GM18861 (cell line): ENCODE results near the gene SUZ12.
"Not testable (repeated sequence)": the region's sequence is repeated elsewhere in the genome, so short reads cannot be mapped to it uniquely, and the experiment has no call there.

Experiments
- ATAC-seq: cut with Tn5 transposase; IDR thresholded peaks from one replicate; pipeline ENCODE4 v1.9.1; 2021; ENCODE audit not compliant: unreplicated experiment

SUZ12 gene

DNA sequence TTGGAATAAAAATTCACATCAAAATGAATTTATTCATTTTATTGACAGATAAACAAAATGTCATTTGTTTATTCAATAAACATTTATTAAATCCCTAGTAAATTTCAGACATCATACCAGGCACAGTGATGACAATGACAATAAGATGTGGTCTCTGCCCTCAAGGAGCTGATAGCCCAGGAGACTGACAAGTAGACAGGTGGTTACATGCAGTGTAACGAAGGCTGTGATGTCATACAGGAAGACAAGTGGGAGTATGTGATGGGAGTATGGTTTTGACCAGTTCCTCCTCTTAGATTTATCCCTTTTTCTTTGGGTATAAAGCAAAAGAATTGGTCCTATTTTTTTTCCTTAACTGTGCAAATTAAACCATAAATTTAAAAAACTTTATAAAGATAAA lies 97.0 kb downstream of the SUZ12 start:
- ATAC-seq: not testable (repeated sequence)

GRCh38 chr17:32040246-32040645 lies 103.4 kb downstream of the SUZ12 start:
- ATAC-seq: not testable (repeated sequence)

GRCh38 chr17:32041306-32041875 lies 104.6 kb downstream of the SUZ12 start:
- not testable (repeated sequence) for ATAC-seq

DNA sequence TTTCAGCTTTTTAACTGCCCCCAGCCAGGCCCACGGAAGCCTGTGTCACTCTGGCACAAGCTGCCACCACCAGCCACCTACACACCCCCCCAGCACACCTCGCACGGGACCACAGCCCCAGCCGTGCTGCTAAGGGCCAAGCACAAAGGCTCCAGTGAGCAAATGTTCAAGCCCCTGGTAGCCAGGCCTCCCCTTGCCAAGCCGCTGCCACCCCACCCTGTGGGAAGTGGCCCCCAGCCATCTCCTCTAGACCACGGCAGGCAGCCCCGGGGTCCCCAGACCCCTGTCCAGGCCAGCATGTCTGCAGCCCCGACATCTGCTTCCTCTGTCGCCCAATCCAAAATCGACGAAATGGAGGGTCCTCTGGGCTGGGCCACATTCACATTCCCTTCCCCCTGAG lies 105.5 kb downstream of the SUZ12 start:
- not testable (repeated sequence) for ATAC-seq

GRCh38 chr17:32045611-32046010 lies 108.8 kb downstream of the SUZ12 start:
- ATAC-seq: not testable (repeated sequence)

GRCh38 chr17:32047663-32048062 lies 110.9 kb downstream of the SUZ12 start:
- not testable (repeated sequence) for ATAC-seq
